PC-3 (cell line): Measurements from ENCODE around the gene GABARAP. TPM values are rescaled to one million over a fixed set of nuclear protein-coding genes. Genes with fewer than 3 reads are reported as not detected.

Experiments
- ATAC-seq: fragments of 200-7000 bp; cut with Tn5 transposase; 2 replicates; pipeline ENCODE4 v1.9.1; 2020; ENCODE audit warnings: mild to moderate bottlenecking, moderate library complexity
- BruUV-seq: library from RNA; stranded (reverse); fragments of 400-500 nt; replicated peaks from 2 replicates; lab custom pipeline; 2021; lab: Mats Ljungman, UMichigan
- CTCF ChIA-PET: fragments of 300-600 bp; sonication (Branson Sonifier 250); formaldehyde crosslinking; loops from one replicate; lab custom pipeline; 2022; ENCODE audit warnings: antibody characterized with exemption; lab: Charles Lee
- POLR2A ChIA-PET: fragments of 300-600 bp; sonication (Branson Sonifier 250); formaldehyde crosslinking; loops from one replicate; lab custom pipeline; 2022; ENCODE audit warnings: antibody characterized with exemption; ENCODE audit not compliant: unreplicated experiment; lab: Charles Lee
- DNase-seq: peaks from one replicate; pipeline ENCODE4 v3.0.0-alpha.2; 2015
- H2AFZ ChIP-seq: fragments of 300-600 bp; sonication (generic); 2 replicates; pipeline ENCODE4 v1.6.0; 2016; ENCODE audit warnings: antibody characterized with exemption, low read length
- H3F3A ChIP-seq: fragments of 300-600 bp; sonication (generic); one replicate; pipeline ENCODE4 v1.6.0; 2017; ENCODE audit warnings: antibody characterized with exemption, low read length, control low read depth, mild to moderate bottlenecking; ENCODE audit not compliant: unreplicated experiment
- H3K27ac ChIP-seq: fragments of 300-600 bp; sonication (generic); 2 replicates; pipeline ENCODE4 v1.5.1; 2016; ENCODE audit warnings: mild to moderate bottlenecking, low read length
- H3K27me3 ChIP-seq: fragments of 300-600 bp; sonication (generic); 2 replicates; pipeline ENCODE4 v1.6.1; 2016; ENCODE audit warnings: low read length, mixed read lengths
- H3K36me3 ChIP-seq: fragments of 300-600 bp; sonication (generic); 2 replicates; pipeline ENCODE4 v1.6.1; 2016; ENCODE audit warnings: low read depth, mixed run types, low read length, mixed read lengths
- H3K4me1 ChIP-seq: fragments of 300-600 bp; sonication (generic); 2 replicates; pipeline ENCODE4 v1.5.1; 2016; ENCODE audit warnings: low read length; ENCODE audit not compliant: insufficient read depth
- H3K4me2 ChIP-seq: fragments of 300-600 bp; sonication (generic); 2 replicates; pipeline ENCODE4 v1.6.0; 2016; ENCODE audit warnings: low read length
- H3K4me3 ChIP-seq: fragments of 300-600 bp; sonication (generic); 2 replicates; pipeline ENCODE4 v1.5.1; 2016; ENCODE audit warnings: mild to moderate bottlenecking, low read length, mixed read lengths
- H3K79me2 ChIP-seq: fragments of 300-600 bp; sonication (generic); 2 replicates; pipeline ENCODE4 v1.6.1; 2017; ENCODE audit warnings: low read length, mixed read lengths
- H3K9ac ChIP-seq: fragments of 300-600 bp; sonication (generic); 2 replicates; pipeline ENCODE4 v1.6.0; 2016; ENCODE audit warnings: mild to moderate bottlenecking, low read length
- H3K9me2 ChIP-seq: fragments of 300-600 bp; sonication (generic); replicated peaks from 2 replicates; pipeline ENCODE4 v1.6.1; 2016; ENCODE audit warnings: mixed run types, low read length, mixed read lengths
- H3K9me3 ChIP-seq: fragments of 300-600 bp; sonication (generic); 2 replicates; pipeline ENCODE4 v1.6.1; 2016; ENCODE audit warnings: low read length, mixed read lengths
- H4K20me1 ChIP-seq: fragments of 300-600 bp; sonication (generic); 2 replicates; pipeline ENCODE4 v1.6.1; 2016; ENCODE audit warnings: low read length, mixed read lengths
- CTCF ChIP-seq: fragments of 300-600 bp; sonication (generic); conservative IDR thresholded peaks from 2 replicates; pipeline ENCODE4 v1.5.1; 2017; ENCODE audit warnings: antibody characterized with exemption, low read depth, mild to moderate bottlenecking, low read length
- EZH2 ChIP-seq: fragments of 300-600 bp; sonication (generic); IDR thresholded peaks from one replicate; pipeline ENCODE4 v1.6.1; 2017; ENCODE audit warnings: antibody characterized with exemption, mild to moderate bottlenecking, low read length; ENCODE audit not compliant: unreplicated experiment
- EZH2phosphoT487 ChIP-seq: fragments of 300-600 bp; sonication (generic); IDR thresholded peaks from 2 replicates; pipeline ENCODE4 v1.6.1; 2018; ENCODE audit warnings: mild to moderate bottlenecking, antibody characterized with exemption, low read length, borderline replicate concordance
- intact Hi-C: fragments of 100-400 bp; cut with micrococcal nuclease; formaldehyde crosslinking; loops from 2 replicates; pipeline ENCODE4 v1.9.0; 2023
- total RNA-seq: library from RNA; depleted of rRNA; stranded (reverse); fragments of >200 nt; gene quantifications from 2 replicates; pipeline ENCODE4 v1.2.3, GENCODE V29; 2014

Gene GABARAP
- total RNA-seq, 1 experiment from 2014 or later, result 103 TPM

GRCh38 chr17:7284911-7285310 lies 42.7 kb upstream of the GABARAP start:
- DNase-seq (no peak), ATAC-seq (no peak)
- H3K79me2 ChIP-seq, result no peaks in the 10 kb centered on the region
- H3K9ac ChIP-seq, result no peak overlapping the region
- H3K4me3 ChIP-seq, result no peak overlapping the region
- POLR2A ChIA-PET, result no interaction called here
- no peaks in the 10 kb centered on the region for H3F3A ChIP-seq
- no peaks in the 10 kb centered on the region for H3K36me3 ChIP-seq
- H3K27me3 ChIP-seq, result no peaks in the 10 kb centered on the region
- TF ChIP-seq EZH2phosphoT487 (no peak), EZH2 (no peak)
- no peaks in the 10 kb centered on the region for H4K20me1 ChIP-seq
- no peak overlapping the region for H2AFZ ChIP-seq
- H3K9me2 ChIP-seq, result no peaks in the 10 kb centered on the region
- no peak overlapping the region for H3K27ac ChIP-seq
- BruUV-seq, result no TSS peak
- peaks cover 10% of the 10 kb centered on the region for H3K4me1 ChIP-seq
- CTCF ChIA-PET, result no interaction called here
- intact Hi-C loops, result no loop called here
- no peak overlapping the region for H3K4me2 ChIP-seq
- no peaks in the 10 kb centered on the region for H3K9me3 ChIP-seq

GRCh38 chr17:7283471-7284216 lies 41.4 kb upstream of the GABARAP start:
- ChIA-PET POLR2A (no interaction called here), CTCF (no interaction called here)
- Histone ChIP-seq H4K20me1 (no peaks in the 10 kb centered on the region), H3K9me2 (no peaks in the 10 kb centered on the region), H2AFZ (no peak overlapping the region), H3K4me1 (peaks cover 10% of the 10 kb centered on the region), H3K4me2 (no peak overlapping the region), H3K9me3 (no peaks in the 10 kb centered on the region), H3K27ac (no peak overlapping the region), H3F3A (no peaks in the 10 kb centered on the region), H3K4me3 (no peak overlapping the region), H3K36me3 (no peaks in the 10 kb centered on the region), H3K9ac (no peak overlapping the region), H3K79me2 (no peaks in the 10 kb centered on the region), H3K27me3 (no peaks in the 10 kb centered on the region)
- ATAC-seq (no peak), DNase-seq (no peak)
- intact Hi-C loops, result no loop called here
- BruUV-seq, result no TSS peak
- TF ChIP-seq CTCF (no peak), EZH2phosphoT487 (no peak), EZH2 (no peak)

GRCh38 chr17:7282752-7283321 lies 40.6 kb upstream of the GABARAP start:
- no peak overlapping the region for H3K4me3 ChIP-seq
- no peak overlapping the region for H3K4me2 ChIP-seq

More at GRCh38 chr17:7282752-7283321, 40.6 kb upstream of the GABARAP start:
- no peaks in the 10 kb centered on the region for H4K20me1 ChIP-seq
- intact Hi-C loops, result no loop called here
- H3K9me3 ChIP-seq, result no peaks in the 10 kb centered on the region
- BruUV-seq, result no TSS peak
- no peaks in the 10 kb centered on the region for H3K9me2 ChIP-seq
- DNase-seq (no peak), ATAC-seq (no peak)
- no peak overlapping the region for H3K27ac ChIP-seq
- peaks cover 10% of the 10 kb centered on the region for H3K4me1 ChIP-seq
- no peaks in the 10 kb centered on the region for H3K27me3 ChIP-seq
- no peak overlapping the region for H3K9ac ChIP-seq
- H3K36me3 ChIP-seq, result no peaks in the 10 kb centered on the region
- H3K79me2 ChIP-seq, result no peaks in the 10 kb centered on the region
- H2AFZ ChIP-seq, result no peak overlapping the region
- H3F3A ChIP-seq, result no peaks in the 10 kb centered on the region
- ChIA-PET POLR2A (no interaction called here), CTCF (interaction anchor here (0.6 to 1.2 kb wide), 2 partner anchors 9 to 14 kb away, joined by 3 read pairs; no protein-coding TSS in a partner anchor)
- TF ChIP-seq CTCF (no peak), EZH2 (no peak), EZH2phosphoT487 (no peak)
